CD4-positive, alpha-beta T cell (primary cell): ENCODE results near the gene ZNF365. TPM values are rescaled to one million over a fixed set of nuclear protein-coding genes. Genes with fewer than 3 reads are reported as not detected.

ENCODE experiments used
- ATAC-seq: fragments of 200-7000 bp; cut with Tn5 transposase; one replicate; pipeline ENCODE4 v1.10.0; 2022; ENCODE audit warnings: mild to moderate bottlenecking; ENCODE audit not compliant: poor library complexity
- CTCF ChIA-PET: fragments of 350-600 bp; sonication (Branson Sonifier 250); formaldehyde crosslinking; loops from one replicate; lab custom pipeline; 2021; ENCODE audit warnings: antibody characterized with exemption, inconsistent platforms; lab: Charles Lee
- POLR2A ChIA-PET: fragments of 350-600 bp; sonication (Branson Sonifier 250); formaldehyde crosslinking; loops from one replicate; lab custom pipeline; 2021; ENCODE audit warnings: antibody characterized with exemption, inconsistent platforms; lab: Charles Lee
- DNase-seq, 14 experiments: peaks; one replicate each; pipeline ENCODE4 v3.0.0-alpha.2; 2013 to 2020; ENCODE audit warnings: mixed read lengths in 2 of 14
- H3K27ac ChIP-seq, 2 donors: one replicate each; pipeline versions ENCODE4 v1.5.1 to v1.7.0; 2013; ENCODE audit warnings: low read length in 2 of 2, low read depth in 1 of 2, mild to moderate bottlenecking in 1 of 2
- H3K27me3 ChIP-seq, 2 experiments: 1 replicate in 1 of 2; 2 replicates in 1 of 2; pipeline versions ENCODE4 v1.6.1 to v1.7.0; 2013; ENCODE audit warnings: low read length in 2 of 2, control low read depth in 1 of 2, mild to moderate bottlenecking in 1 of 2, moderate library complexity in 1 of 2; ENCODE audit not compliant: insufficient read depth in 2 of 2, control insufficient read depth in 1 of 2
- H3K36me3 ChIP-seq: one replicate; pipeline ENCODE4 v1.6.1; 2013; ENCODE audit warnings: low read length, control low read depth; ENCODE audit not compliant: insufficient read depth
- H3K4me1 ChIP-seq: one replicate; pipeline ENCODE4 v1.6.1; 2013; ENCODE audit warnings: low read length, control low read depth; ENCODE audit not compliant: insufficient read depth
- H3K4me3 ChIP-seq: one replicate; pipeline ENCODE4 v1.5.1; 2013; ENCODE audit warnings: mild to moderate bottlenecking, low read length, moderate library complexity
- H3K9me3 ChIP-seq, 2 experiments: 1 replicate in 1 of 2; 2 replicates in 1 of 2; pipeline versions ENCODE4 v1.6.1 to v1.7.0; 2013; ENCODE audit warnings: low read length in 2 of 2, mild to moderate bottlenecking in 2 of 2, control low read depth in 1 of 2, moderate library complexity in 1 of 2; ENCODE audit not compliant: control insufficient read depth in 1 of 2, insufficient read depth in 1 of 2
- H3K27ac Mint-ChIP-seq: one replicate; pipeline ENCODE4 v1.8.0; 2020; ENCODE audit warnings: mixed read lengths
- H3K27me3 Mint-ChIP-seq: one replicate; pipeline ENCODE4 v1.8.0; 2021; ENCODE audit warnings: mixed read lengths
- H3K36me3 Mint-ChIP-seq: one replicate; pipeline ENCODE4 v1.8.0; 2021; ENCODE audit warnings: low read depth, mixed read lengths
- H3K4me1 Mint-ChIP-seq: one replicate; pipeline ENCODE4 v1.8.0; 2021; ENCODE audit warnings: low read depth, mixed read lengths
- H3K4me3 Mint-ChIP-seq: one replicate; pipeline ENCODE4 v1.8.0; 2020; ENCODE audit warnings: mild to moderate bottlenecking, mixed read lengths
- H3K9me3 Mint-ChIP-seq: one replicate; pipeline ENCODE4 v1.8.0; 2020; ENCODE audit warnings: mixed read lengths
- intact Hi-C, 2 experiments: fragments of 100-400 bp; cut with DNase I in 1 of 2; cut with micrococcal nuclease in 1 of 2; formaldehyde crosslinking; loops; one replicate each; pipeline versions ENCODE4 v1.15.1 to v1.9.0; 2023 to 2025; cut with DNase I, micrococcal nuclease
- total RNA-seq, 174 experiments: library from RNA in 2 of 174; stranded (reverse) in 2 of 174; gene quantifications; one replicate each; pipeline ENCODE4 v1.2.3 and lab custom pipeline; 2021 to 2026
- TF ChIP-seq, protein P1 (sequence below): fragments of 200-600 bp; IDR thresholded peaks from one replicate; pipeline ENCODE4 v1.8.0; 2022; ENCODE audit warnings: antibody characterized with exemption, mild to moderate bottlenecking

ZNF365 gene
- total RNA-seq, 2 experiments from 2014 or later = 1.8 to 2.0 TPM

DNA sequence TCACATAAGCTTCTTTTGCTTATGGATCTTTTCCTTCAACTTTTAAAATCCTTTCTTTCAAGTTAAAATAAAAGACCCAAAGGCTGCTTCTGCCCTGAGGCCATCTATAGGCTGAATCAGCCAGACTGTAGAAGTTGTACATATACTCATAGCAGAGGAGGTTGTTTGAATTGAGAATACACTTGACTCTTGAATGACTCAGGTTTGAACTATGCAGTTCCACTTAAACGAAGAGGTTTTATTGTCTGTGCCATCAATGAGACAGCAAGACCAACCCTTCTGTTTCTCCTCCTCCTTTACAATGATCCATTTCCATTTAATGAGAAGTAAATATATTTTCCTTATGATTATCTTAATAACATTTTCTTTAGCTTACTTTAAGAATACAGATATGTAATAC, 5.8 kb downstream of the ZNF365 start:
- H3K9me3 Mint-ChIP-seq = no peaks in the 10 kb centered on the region
- DNase-seq (no peak), ATAC-seq (no peak)
- intact Hi-C loops = loop anchor here in 1 of 2 experiments (10.0 kb wide), 1 partner anchor 345 kb away; no protein-coding TSS in a partner anchor
- Histone ChIP-seq H3K27me3 (peaks cover 0 to 2% of the 10 kb centered on the region in 2 experiments), H3K4me1 (peaks cover 13% of the 10 kb centered on the region), H3K27ac (no peak overlapping the region), H3K36me3 (no peaks in the 10 kb centered on the region), H3K4me3 (no peak overlapping the region), H3K9me3 (no peaks in the 10 kb centered on the region)
- ChIA-PET POLR2A (no interaction called here), CTCF (no interaction called here)
- TF ChIP-seq, protein P1, sequence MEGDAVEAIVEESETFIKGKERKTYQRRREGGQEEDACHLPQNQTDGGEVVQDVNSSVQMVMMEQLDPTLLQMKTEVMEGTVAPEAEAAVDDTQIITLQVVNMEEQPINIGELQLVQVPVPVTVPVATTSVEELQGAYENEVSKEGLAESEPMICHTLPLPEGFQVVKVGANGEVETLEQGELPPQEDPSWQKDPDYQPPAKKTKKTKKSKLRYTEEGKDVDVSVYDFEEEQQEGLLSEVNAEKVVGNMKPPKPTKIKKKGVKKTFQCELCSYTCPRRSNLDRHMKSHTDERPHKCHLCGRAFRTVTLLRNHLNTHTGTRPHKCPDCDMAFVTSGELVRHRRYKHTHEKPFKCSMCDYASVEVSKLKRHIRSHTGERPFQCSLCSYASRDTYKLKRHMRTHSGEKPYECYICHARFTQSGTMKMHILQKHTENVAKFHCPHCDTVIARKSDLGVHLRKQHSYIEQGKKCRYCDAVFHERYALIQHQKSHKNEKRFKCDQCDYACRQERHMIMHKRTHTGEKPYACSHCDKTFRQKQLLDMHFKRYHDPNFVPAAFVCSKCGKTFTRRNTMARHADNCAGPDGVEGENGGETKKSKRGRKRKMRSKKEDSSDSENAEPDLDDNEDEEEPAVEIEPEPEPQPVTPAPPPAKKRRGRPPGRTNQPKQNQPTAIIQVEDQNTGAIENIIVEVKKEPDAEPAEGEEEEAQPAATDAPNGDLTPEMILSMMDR = no peak
- peaks cover 12% of the 10 kb centered on the region for H3K27me3 Mint-ChIP-seq
- H3K36me3 Mint-ChIP-seq = no peaks in the 10 kb centered on the region
- no peak overlapping the region for H3K27ac Mint-ChIP-seq
- no peak overlapping the region for H3K4me3 Mint-ChIP-seq
- H3K4me1 Mint-ChIP-seq = peaks cover 33% of the 10 kb centered on the region

DNA sequence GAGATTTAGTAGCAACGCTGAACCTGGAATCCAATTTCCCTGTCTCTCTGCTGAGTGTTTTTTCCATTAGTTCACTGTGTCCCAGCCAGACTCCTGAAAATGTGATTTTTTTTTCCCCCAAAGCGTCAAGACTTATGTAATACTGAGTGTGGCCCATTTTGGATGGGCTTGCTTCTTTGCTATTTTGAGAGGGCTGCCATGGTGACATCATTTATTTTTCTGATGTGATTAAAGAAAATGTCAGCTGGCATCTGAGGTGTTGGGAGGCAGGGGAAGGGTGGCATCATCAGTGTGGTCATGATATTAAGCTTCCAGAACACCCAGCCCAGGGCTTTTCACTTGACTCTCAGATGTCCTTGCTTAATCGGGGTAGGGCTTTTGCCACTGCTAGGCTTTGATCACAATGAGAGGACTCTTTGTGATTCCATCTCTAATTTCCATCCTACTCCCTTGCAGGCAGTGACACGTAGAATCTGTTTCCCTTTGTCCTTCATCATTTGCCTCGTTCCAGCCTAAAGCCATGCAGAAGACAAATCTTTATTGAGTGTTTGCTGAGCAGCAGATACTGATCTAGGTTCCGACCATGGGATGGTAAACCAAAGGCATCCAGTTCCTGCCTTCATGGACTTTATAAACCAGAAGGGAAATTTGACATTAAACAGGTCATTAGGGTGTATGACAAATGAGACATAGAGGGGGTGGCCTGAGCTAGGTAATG, 7.4 kb downstream of the ZNF365 start:
- intact Hi-C loops = loop anchor here in 1 of 2 experiments (10.0 kb wide), 1 partner anchor 347 kb away; no protein-coding TSS in a partner anchor
- H3K4me1 Mint-ChIP-seq = peaks cover 25% of the 10 kb centered on the region
- no peaks in the 10 kb centered on the region for H3K27me3 ChIP-seq
- POLR2A ChIA-PET = no interaction called here
- no peaks in the 10 kb centered on the region for H3K9me3 ChIP-seq
- H3K36me3 ChIP-seq = no peaks in the 10 kb centered on the region
- ATAC-seq (no peak), DNase-seq (no peak)
- no peak overlapping the region for H3K27ac Mint-ChIP-seq
- TF ChIP-seq, protein P1 = no peak
- CTCF ChIA-PET = no interaction called here
- no peak overlapping the region for H3K4me3 Mint-ChIP-seq
- H3K4me3 ChIP-seq = no peak overlapping the region
- H3K27me3 Mint-ChIP-seq = no peaks in the 10 kb centered on the region
- H3K27ac ChIP-seq = no peak overlapping the region
- no peaks in the 10 kb centered on the region for H3K36me3 Mint-ChIP-seq
- H3K4me1 ChIP-seq = peaks cover 12% of the 10 kb centered on the region
- no peaks in the 10 kb centered on the region for H3K9me3 Mint-ChIP-seq

GRCh38 chr10:62382831-62383230, 8.7 kb downstream of the ZNF365 start:
- Mint-ChIP-seq H3K4me3 (no peak overlapping the region), H3K9me3 (no peaks in the 10 kb centered on the region), H3K36me3 (no peaks in the 10 kb centered on the region), H3K4me1 (peaks cover 25% of the 10 kb centered on the region), H3K27ac (no peak overlapping the region), H3K27me3 (no peaks in the 10 kb centered on the region)
- ChIA-PET CTCF (no interaction called here), POLR2A (no interaction called here)
- Histone ChIP-seq H3K27ac (no peak overlapping the region), H3K4me3 (no peak overlapping the region), H3K27me3 (no peaks in the 10 kb centered on the region), H3K4me1 (peaks cover 9% of the 10 kb centered on the region), H3K36me3 (no peaks in the 10 kb centered on the region), H3K9me3 (no peaks in the 10 kb centered on the region)
- intact Hi-C loops = loop anchor here in 1 of 2 experiments (10.0 kb wide), 1 partner anchor 348 kb away; no protein-coding TSS in a partner anchor
- ATAC-seq (no peak), DNase-seq (no peak)
- TF ChIP-seq, protein P1 = no peak
